Measurements from ENCODE around the gene PDX1.

PDX1 gene

DNA sequence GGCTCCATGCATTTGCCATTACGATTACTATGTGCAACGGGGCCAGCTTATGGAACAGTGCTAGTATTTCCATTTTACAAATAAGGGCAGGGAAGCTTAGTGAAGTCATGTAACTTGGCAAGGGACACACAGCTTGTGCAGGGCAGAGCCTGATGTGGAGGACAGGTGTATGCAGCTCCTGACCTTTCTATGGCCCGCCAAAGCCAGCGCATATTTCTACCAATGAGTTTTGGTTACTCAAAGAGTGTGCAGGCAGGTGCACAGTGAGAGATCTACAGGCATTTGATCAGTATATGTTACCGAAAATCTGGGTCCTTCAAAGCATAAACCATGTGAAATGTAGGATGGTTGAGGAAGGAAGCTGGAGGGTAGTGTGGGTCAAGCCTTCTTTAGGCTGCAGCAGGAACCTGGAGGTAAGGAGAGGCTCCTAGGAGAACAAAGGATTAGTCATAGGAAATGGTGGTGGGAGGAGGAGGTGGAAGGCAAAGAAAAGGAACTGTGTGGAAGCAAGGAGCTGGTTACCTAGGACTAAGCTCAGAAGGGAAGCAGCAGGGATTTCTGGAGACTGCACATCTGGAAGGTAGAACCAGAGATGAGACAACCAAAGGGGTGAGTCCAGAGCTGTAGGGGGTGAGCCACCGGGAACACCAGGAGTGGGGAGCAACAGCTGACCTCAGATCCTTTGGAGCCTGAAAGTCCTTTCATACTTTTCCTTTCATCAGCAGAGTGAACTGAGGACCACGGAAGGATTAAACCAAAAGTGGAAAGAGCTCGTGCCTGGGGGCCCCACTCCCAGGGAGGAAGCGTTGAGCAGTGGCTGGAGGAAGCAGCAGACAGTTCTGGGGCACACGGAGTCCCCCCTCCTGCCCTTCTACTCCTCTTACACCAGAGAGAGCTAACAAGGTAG, 4.2 kb upstream of the PDX1 start:
- Histone ChIP-seq H3K4me1 (ENCODE audit: insufficient read depth, low read length) (peaks cover 3% of the 10 kb centered on the region), H3K9ac (ENCODE audit: low read depth, low read length) (no peak overlapping the region), H4K20me1 (ENCODE audit: insufficient read depth, low read length) (no peaks in the 10 kb centered on the region), H3K27ac (ENCODE audit: low read length) (no peak overlapping the region), H3K79me2 (ENCODE audit: insufficient read depth, low read length) (no peaks in the 10 kb centered on the region), H2AFZ (ENCODE audit: low read depth, low read length) (no peak overlapping the region), H3K4me3 (ENCODE audit: low read depth in 1 of 2, low read length in 2 of 2) (no peak overlapping the region), H3K27me3 (ENCODE audit: insufficient read depth, low read length, poor library complexity) (no peaks in the 10 kb centered on the region), H3K4me2 (ENCODE audit: insufficient read depth, low read length) (no peak overlapping the region), H3K9me3 (ENCODE audit: insufficient read depth, low read length, severe bottlenecking) (no peaks in the 10 kb centered on the region), H3K36me3 (ENCODE audit: insufficient read depth, low read length) (no peaks in the 10 kb centered on the region)
- ATAC-seq (ENCODE audit: insufficient read depth, low read depth) (no peak), DNase-seq (no peak)
- TF ChIP-seq, protein P1, sequence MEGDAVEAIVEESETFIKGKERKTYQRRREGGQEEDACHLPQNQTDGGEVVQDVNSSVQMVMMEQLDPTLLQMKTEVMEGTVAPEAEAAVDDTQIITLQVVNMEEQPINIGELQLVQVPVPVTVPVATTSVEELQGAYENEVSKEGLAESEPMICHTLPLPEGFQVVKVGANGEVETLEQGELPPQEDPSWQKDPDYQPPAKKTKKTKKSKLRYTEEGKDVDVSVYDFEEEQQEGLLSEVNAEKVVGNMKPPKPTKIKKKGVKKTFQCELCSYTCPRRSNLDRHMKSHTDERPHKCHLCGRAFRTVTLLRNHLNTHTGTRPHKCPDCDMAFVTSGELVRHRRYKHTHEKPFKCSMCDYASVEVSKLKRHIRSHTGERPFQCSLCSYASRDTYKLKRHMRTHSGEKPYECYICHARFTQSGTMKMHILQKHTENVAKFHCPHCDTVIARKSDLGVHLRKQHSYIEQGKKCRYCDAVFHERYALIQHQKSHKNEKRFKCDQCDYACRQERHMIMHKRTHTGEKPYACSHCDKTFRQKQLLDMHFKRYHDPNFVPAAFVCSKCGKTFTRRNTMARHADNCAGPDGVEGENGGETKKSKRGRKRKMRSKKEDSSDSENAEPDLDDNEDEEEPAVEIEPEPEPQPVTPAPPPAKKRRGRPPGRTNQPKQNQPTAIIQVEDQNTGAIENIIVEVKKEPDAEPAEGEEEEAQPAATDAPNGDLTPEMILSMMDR (IDR thresholded peaks at IDR 0.05; ENCODE audit: borderline replicate concordance, extremely low read depth, low read length, poor library complexity, severe bottlenecking), result no peak
- TF ChIP-seq EZH2 (IDR thresholded peaks at IDR 0.05; ENCODE audit: borderline replicate concordance, low read depth, low read length, severe bottlenecking), result no peak

DNA sequence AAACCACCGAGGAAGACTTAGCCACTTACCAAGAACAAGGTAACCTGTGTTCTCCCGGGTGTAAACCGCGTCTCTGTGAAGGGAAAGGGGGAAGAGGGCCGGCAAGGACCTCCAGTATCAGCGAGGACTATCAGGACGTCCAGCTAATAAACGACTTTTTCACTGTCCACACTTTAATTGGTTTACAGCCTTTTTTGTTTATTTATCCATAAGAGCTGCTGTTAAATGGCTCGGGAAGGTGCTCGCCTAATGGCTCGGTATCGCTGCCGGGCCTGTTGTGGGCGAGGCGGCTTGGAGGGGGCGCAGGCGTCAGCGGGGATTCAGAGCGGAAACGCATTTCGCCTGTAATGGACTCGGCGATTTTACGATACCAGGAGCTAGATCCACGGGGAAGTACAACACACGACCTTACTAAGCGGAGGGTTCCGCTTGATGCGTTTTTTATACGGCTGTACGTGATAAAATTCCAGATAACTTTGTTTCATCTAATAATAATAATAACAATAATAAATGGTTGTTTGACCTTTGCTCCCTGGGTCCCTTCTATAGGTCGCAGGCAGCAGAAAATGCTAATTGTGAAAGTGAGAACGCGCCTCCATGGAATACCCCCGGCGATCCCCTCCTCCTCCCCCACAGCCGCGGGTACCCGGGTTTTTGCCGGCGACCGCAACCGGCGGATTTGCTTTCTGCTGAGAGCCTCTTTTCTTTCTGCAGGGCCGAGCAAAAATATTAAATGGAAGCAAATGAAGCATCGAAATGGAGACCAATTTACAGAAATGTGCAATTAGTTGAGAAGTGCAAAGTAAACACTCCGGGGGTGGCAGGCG, 2.5 kb upstream of the PDX1 start:
- Histone ChIP-seq H3K4me1 (ENCODE audit: insufficient read depth, low read length) (peaks cover 13% of the 10 kb centered on the region), H3K27me3 (ENCODE audit: insufficient read depth, low read length, poor library complexity) (no peaks in the 10 kb centered on the region), H3K4me3 (ENCODE audit: low read depth in 1 of 2, low read length in 2 of 2) (no peak overlapping the region), H3K27ac (ENCODE audit: low read length) (no peak overlapping the region), H2AFZ (ENCODE audit: low read depth, low read length) (no peak overlapping the region), H3K36me3 (ENCODE audit: insufficient read depth, low read length) (no peaks in the 10 kb centered on the region), H4K20me1 (ENCODE audit: insufficient read depth, low read length) (no peaks in the 10 kb centered on the region), H3K9me3 (ENCODE audit: insufficient read depth, low read length, severe bottlenecking) (no peaks in the 10 kb centered on the region), H3K4me2 (ENCODE audit: insufficient read depth, low read length) (no peak overlapping the region), H3K79me2 (ENCODE audit: insufficient read depth, low read length) (no peaks in the 10 kb centered on the region), H3K9ac (ENCODE audit: low read depth, low read length) (no peak overlapping the region)
- ATAC-seq (ENCODE audit: insufficient read depth, low read depth), result no peak
- DNase-seq, result no peak
- TF ChIP-seq, protein P1 (IDR thresholded peaks at IDR 0.05; ENCODE audit: borderline replicate concordance, extremely low read depth, low read length, poor library complexity, severe bottlenecking), result no peak
- no peak for TF ChIP-seq EZH2 (IDR thresholded peaks at IDR 0.05; ENCODE audit: borderline replicate concordance, low read depth, low read length, severe bottlenecking)

DNA sequence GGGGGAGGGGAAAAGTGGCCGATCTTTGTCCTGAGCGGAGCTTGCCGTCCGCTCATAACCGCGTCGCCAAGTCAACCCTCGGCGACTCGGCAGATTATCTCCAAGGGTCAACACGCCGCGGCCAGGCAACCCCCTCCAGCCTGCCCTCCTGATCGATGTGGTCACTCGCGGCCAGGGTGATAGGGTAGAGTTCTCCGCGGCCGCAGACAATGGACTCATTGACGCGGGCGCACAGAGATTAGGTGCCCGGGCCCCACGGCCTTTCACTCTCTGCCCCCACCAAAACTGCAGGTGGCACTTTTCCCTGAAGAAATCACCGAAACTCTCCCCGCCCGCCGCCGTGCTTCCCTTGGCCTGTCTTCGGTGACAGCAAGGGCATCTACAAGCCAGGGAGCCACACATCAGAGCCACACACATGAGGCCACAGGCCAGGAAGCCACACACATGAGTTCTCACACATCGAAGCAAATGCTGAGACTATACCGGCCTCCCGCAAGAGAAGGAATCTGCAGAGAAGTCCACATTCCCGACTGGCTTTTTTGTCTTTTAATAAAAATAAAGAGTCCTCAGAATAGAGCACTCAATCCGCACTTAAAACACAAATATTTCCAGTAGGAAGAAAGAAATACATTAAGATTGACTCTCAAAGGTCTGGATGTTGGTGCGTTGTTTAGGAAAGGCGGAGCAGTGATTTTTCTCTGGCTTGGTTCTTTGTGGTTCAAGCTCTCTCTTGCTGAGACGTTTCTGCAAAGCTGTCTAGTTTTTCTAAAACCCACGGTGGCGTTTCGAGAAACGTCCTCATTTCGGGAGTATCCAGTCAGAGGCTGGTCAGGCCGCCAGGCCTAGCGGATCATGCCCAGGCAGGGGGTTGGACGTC, 1.5 kb upstream of the PDX1 start:
- TF ChIP-seq EZH2 (IDR thresholded peaks at IDR 0.05; ENCODE audit: borderline replicate concordance, low read depth, low read length, severe bottlenecking), result no peak
- TF ChIP-seq, protein P1 (IDR thresholded peaks at IDR 0.05; ENCODE audit: borderline replicate concordance, extremely low read depth, low read length, poor library complexity, severe bottlenecking), result no peak
- Histone ChIP-seq H3K9me3 (ENCODE audit: insufficient read depth, low read length, severe bottlenecking) (no peaks in the 10 kb centered on the region), H3K79me2 (ENCODE audit: insufficient read depth, low read length) (no peaks in the 10 kb centered on the region), H4K20me1 (ENCODE audit: insufficient read depth, low read length) (no peaks in the 10 kb centered on the region), H2AFZ (ENCODE audit: low read depth, low read length) (no peak overlapping the region), H3K4me2 (ENCODE audit: insufficient read depth, low read length) (no peak overlapping the region), H3K36me3 (ENCODE audit: insufficient read depth, low read length) (no peaks in the 10 kb centered on the region), H3K4me1 (ENCODE audit: insufficient read depth, low read length) (peaks cover 13% of the 10 kb centered on the region), H3K27ac (ENCODE audit: low read length) (no peak overlapping the region), H3K27me3 (ENCODE audit: insufficient read depth, low read length, poor library complexity) (no peaks in the 10 kb centered on the region), H3K9ac (ENCODE audit: low read depth, low read length) (no peak overlapping the region), H3K4me3 (ENCODE audit: low read depth in 1 of 2, low read length in 2 of 2) (no peak overlapping the region)
- DNase-seq, result no peak
- ATAC-seq (ENCODE audit: insufficient read depth, low read depth), result no peak

Data from DND-41 (cell line).